VCaP (cell line): ENCODE results near the gene LIMS1.
"Not testable (repeated sequence)": the region's sequence is repeated elsewhere in the genome, so short reads cannot be mapped to it uniquely, and the experiment has no call there.

Source experiments
- H3K27ac ChIP-seq: fragments of 450-650 bp; 2 replicates; pipeline ENCODE4 v1.5.1; 2017
- CTCF ChIP-seq: fragments of 450-650 bp; conservative IDR thresholded peaks from 2 replicates; pipeline ENCODE4 v1.5.1; 2017; ENCODE audit warnings: mild to moderate bottlenecking, moderate library complexity

Gene LIMS1

GRCh38 chr2:108634576-108635160, 100.4 kb downstream of the LIMS1 start:
- no peak for TF ChIP-seq CTCF
- peak overlapping the region; percentile 99 for H3K27ac ChIP-seq

- H3K27ac ChIP-seq = peak overlapping the region; percentile 99
- no peak for TF ChIP-seq CTCF
Measured at GRCh38 chr2:108635630-108636354, 101.5 kb downstream of the LIMS1 start.

- peak overlapping the region; percentile 99; the same call in 1 of the 2 replicates for H3K27ac ChIP-seq
- no peak for TF ChIP-seq CTCF
Measured at GRCh38 chr2:108637304-108637669, 103.0 kb downstream of the LIMS1 start.

GRCh38 chr2:108640731-108641130, 106.5 kb downstream of the LIMS1 start:
- no peak for TF ChIP-seq CTCF
- no peak overlapping the region for H3K27ac ChIP-seq

- no peak for TF ChIP-seq CTCF
- H3K27ac ChIP-seq = no peak overlapping the region
Measured at GRCh38 chr2:108641756-108642155, 107.5 kb downstream of the LIMS1 start.

- H3K27ac ChIP-seq = no peak overlapping the region
- no peak for TF ChIP-seq CTCF
Measured at GRCh38 chr2:108643261-108643849, 109.1 kb downstream of the LIMS1 start.

- not testable (repeated sequence) for H3K27ac ChIP-seq
Measured at GRCh38 chr2:108643862-108644261, 109.6 kb downstream of the LIMS1 start.

- not testable (repeated sequence) for H3K27ac ChIP-seq
Measured at GRCh38 chr2:108644446-108644845, 110.2 kb downstream of the LIMS1 start.

GRCh38 chr2:108648796-108649195, 114.5 kb downstream of the LIMS1 start:
- not testable (repeated sequence) for H3K27ac ChIP-seq

GRCh38 chr2:108650465-108650864, 116.2 kb downstream of the LIMS1 start:
- peak overlapping the region; percentile 37; the same call in 1 of the 2 replicates for H3K27ac ChIP-seq

- peak overlapping the region; percentile 37; the same call in 1 of the 2 replicates for H3K27ac ChIP-seq
Measured at GRCh38 chr2:108651468-108651867, 117.2 kb downstream of the LIMS1 start.

- H3K27ac ChIP-seq = not testable (repeated sequence)
Measured at GRCh38 chr2:108652187-108652931, 118.1 kb downstream of the LIMS1 start.

GRCh38 chr2:108653425-108653824, 119.2 kb downstream of the LIMS1 start:
- H3K27ac ChIP-seq = not testable (repeated sequence)
